NB4 (cell line): ENCODE results near the gene H6PD.

Source experiments
- CTCF ChIP-seq: IDR thresholded peaks from one replicate; pipeline ENCODE4 v1.5.1; 2012; ENCODE audit warnings: low read depth, low read length
- POLR2A ChIP-seq: IDR thresholded peaks from 2 replicates; pipeline ENCODE4 v1.6.1; 2011; ENCODE audit warnings: mild to moderate bottlenecking; ENCODE audit not compliant: insufficient read length; ENCODE audit errors: extremely low read depth
- TF ChIP-seq, protein P1 (sequence below): IDR thresholded peaks from 2 replicates; pipeline ENCODE4 v1.6.1; 2011; ENCODE audit warnings: low read depth, low read length

- TF ChIP-seq CTCF (no peak), POLR2A (no peak)
- TF ChIP-seq, protein P1, sequence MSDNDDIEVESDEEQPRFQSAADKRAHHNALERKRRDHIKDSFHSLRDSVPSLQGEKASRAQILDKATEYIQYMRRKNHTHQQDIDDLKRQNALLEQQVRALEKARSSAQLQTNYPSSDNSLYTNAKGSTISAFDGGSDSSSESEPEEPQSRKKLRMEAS = no peak
These were observed 68.4 kb downstream of the H6PD start for GRCh38 chr1:9302745-9303524.
